Mononuclear cell (primary cell): ENCODE measurements around the gene IL36B. TPM values are rescaled to one million over a fixed set of nuclear protein-coding genes. Genes with fewer than 3 reads are reported as not detected.

Source experiments
- H3K27me3 ChIP-seq: 2 replicates; pipeline ENCODE4 v1.6.0; 2011; ENCODE audit warnings: low read length, control low read depth; ENCODE audit not compliant: insufficient read depth
- H3K4me1 ChIP-seq: 2 replicates; pipeline ENCODE4 v1.5.1; 2011; ENCODE audit warnings: mild to moderate bottlenecking, low read length, control low read depth; ENCODE audit not compliant: insufficient read depth
- H3K4me3 ChIP-seq: 2 replicates; pipeline ENCODE4 v1.5.1; 2011; ENCODE audit warnings: mild to moderate bottlenecking, low read length, moderate library complexity
- H3K9me3 ChIP-seq: 2 replicates; pipeline ENCODE4 v1.5.1; 2011; ENCODE audit warnings: low read depth, mild to moderate bottlenecking, control low read depth, low read length
- total RNA-seq: library from RNA; depleted of rRNA; stranded (reverse); fragments of >200 nt; gene quantifications from one replicate; pipeline ENCODE4 v1.2.3, GENCODE V29; 2012

The IL36B gene
- total RNA-seq, 1 donor, result not detected

- Histone ChIP-seq H3K4me1 (no peaks in the 10 kb centered on the region), H3K4me3 (no peak within 1 kb of the TSS), H3K27me3 (no peaks in the 10 kb centered on the region)
Measured at GRCh38 chr2:113067681-113068080, 15.0 kb upstream of the IL36B start, which contains the start of gene IL1F10. Gene IL1F10 (plus strand): TSS chr2:113067970. CDS start chr2:113072739, 4,769 bp downstream.

GRCh38 chr2:113064898-113065297 is 12.2 kb upstream of the IL36B start:
- H3K9me3 ChIP-seq, result no peaks in the 10 kb centered on the region
- H3K27me3 ChIP-seq, result no peaks in the 10 kb centered on the region
- H3K4me1 ChIP-seq, result no peaks in the 10 kb centered on the region
- no peak overlapping the region for H3K4me3 ChIP-seq

More at GRCh38 chr2:113067681-113068080, 15.0 kb upstream of the IL36B start, which contains the start of gene IL1F10:
- no peaks in the 10 kb centered on the region for H3K9me3 ChIP-seq

DNA sequence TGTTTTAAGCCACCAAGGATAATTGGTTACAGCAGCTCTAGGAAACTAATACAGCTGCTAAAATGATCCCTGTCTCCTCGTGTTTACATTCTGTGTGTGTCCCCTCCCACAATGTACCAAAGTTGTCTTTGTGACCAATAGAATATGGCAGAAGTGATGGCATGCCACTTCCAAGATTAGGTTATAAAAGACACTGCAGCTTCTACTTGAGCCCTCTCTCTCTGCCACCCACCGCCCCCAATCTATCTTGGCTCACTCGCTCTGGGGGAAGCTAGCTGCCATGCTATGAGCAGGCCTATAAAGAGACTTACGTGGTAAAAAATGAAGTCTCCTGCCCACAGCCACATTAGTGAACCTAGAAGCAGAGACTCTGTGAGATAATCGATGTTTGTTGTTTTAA is 11.6 kb upstream of the IL36B start:
- H3K4me3 ChIP-seq, result no peak overlapping the region
- no peaks in the 10 kb centered on the region for H3K27me3 ChIP-seq
- no peaks in the 10 kb centered on the region for H3K9me3 ChIP-seq
- no peaks in the 10 kb centered on the region for H3K4me1 ChIP-seq

GRCh38 chr2:113061896-113062770 is 9.5 kb upstream of the IL36B start:
- no peaks in the 10 kb centered on the region for H3K27me3 ChIP-seq
- H3K4me3 ChIP-seq, result no peak overlapping the region
- no peaks in the 10 kb centered on the region for H3K4me1 ChIP-seq
- no peaks in the 10 kb centered on the region for H3K9me3 ChIP-seq

DNA sequence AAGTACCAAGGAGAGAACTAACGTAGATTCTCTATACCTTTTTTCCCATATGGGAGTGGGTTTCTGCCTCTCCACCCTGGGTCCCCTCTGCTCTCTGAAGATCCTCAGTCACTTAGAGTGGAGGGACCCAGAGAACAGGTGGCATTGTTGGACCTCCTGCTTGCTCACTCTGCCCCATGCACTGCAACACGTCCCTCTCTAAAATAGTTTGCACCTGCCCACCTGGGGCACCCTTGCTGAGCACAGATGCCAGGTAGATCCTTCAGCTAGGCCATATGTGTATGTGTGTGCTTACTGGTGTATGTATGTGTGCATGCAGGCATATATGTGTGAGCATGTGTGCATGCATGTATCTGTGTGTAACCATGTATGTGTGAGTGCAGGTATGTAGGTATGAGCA is 8.6 kb upstream of the IL36B start:
- no peaks in the 10 kb centered on the region for H3K9me3 ChIP-seq
- no peaks in the 10 kb centered on the region for H3K27me3 ChIP-seq
- no peak overlapping the region for H3K4me3 ChIP-seq
- no peaks in the 10 kb centered on the region for H3K4me1 ChIP-seq

- H3K27me3 ChIP-seq, result no peaks in the 10 kb centered on the region
- no peak overlapping the region for H3K4me3 ChIP-seq
Measured at GRCh38 chr2:113060796-113061195, 8.1 kb upstream of the IL36B start.

GRCh38 chr2:113060396-113060795 is 7.7 kb upstream of the IL36B start:
- no peaks in the 10 kb centered on the region for H3K9me3 ChIP-seq
- no peak overlapping the region for H3K4me3 ChIP-seq
- H3K4me1 ChIP-seq, result no peaks in the 10 kb centered on the region
- H3K27me3 ChIP-seq, result no peaks in the 10 kb centered on the region

More at GRCh38 chr2:113060796-113061195, 8.1 kb upstream of the IL36B start:
- Histone ChIP-seq H3K9me3 (no peaks in the 10 kb centered on the region), H3K4me1 (no peaks in the 10 kb centered on the region)

GRCh38 chr2:113058998-113059960 is 6.6 kb upstream of the IL36B start, which contains the start of gene IL36RN:
Gene IL36RN (plus strand): TSS chr2:113059198. CDS start chr2:113059439, 241 bp downstream.
- Histone ChIP-seq H3K4me3 (no peak within 1 kb of the TSS), H3K27me3 (no peaks in the 10 kb centered on the region), H3K4me1 (no peaks in the 10 kb centered on the region), H3K9me3 (no peaks in the 10 kb centered on the region)

- H3K4me1 ChIP-seq, result no peaks in the 10 kb centered on the region
- H3K27me3 ChIP-seq, result no peaks in the 10 kb centered on the region
- H3K4me3 ChIP-seq, result no peak overlapping the region
- H3K9me3 ChIP-seq, result no peaks in the 10 kb centered on the region
Measured at GRCh38 chr2:113058411-113058994, 5.8 kb upstream of the IL36B start.

- Histone ChIP-seq H3K4me3 (no peak overlapping the region), H3K9me3 (no peaks in the 10 kb centered on the region), H3K27me3 (no peaks in the 10 kb centered on the region), H3K4me1 (no peaks in the 10 kb centered on the region)
Measured at GRCh38 chr2:113057117-113057516, 4.5 kb upstream of the IL36B start.

DNA sequence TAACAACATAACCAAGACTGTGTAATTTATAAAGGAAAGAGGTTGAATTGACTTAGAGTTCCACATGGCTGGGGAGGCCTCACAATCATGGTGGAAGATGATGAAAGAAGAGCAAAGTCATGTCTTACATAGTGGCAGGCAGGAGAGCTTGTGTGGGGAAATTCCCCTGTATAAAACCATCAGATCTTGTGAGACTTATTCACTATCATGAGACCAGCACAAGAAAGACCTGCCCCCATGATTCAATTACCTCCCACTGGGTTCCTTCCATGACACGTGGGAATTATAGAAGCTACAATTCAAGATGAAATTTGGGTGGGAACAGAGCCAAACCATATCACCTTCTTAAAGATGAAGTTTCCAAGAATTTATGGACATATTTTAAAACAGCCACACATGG is 3.9 kb upstream of the IL36B start:
- H3K4me1 ChIP-seq, result no peaks in the 10 kb centered on the region
- H3K27me3 ChIP-seq, result no peaks in the 10 kb centered on the region
- no peaks in the 10 kb centered on the region for H3K9me3 ChIP-seq
- H3K4me3 ChIP-seq, result no peak overlapping the region

GRCh38 chr2:113054066-113054465 is 1.4 kb upstream of the IL36B start:
- Histone ChIP-seq H3K9me3 (no peaks in the 10 kb centered on the region), H3K27me3 (no peaks in the 10 kb centered on the region), H3K4me3 (no peak overlapping the region), H3K4me1 (no peaks in the 10 kb centered on the region)

GRCh38 chr2:113053666-113054065 is 999 bp upstream of the IL36B start:
- Histone ChIP-seq H3K4me1 (no peaks in the 10 kb centered on the region), H3K4me3 (no peak overlapping the region), H3K27me3 (no peaks in the 10 kb centered on the region), H3K9me3 (no peaks in the 10 kb centered on the region)

GRCh38 chr2:113050921-113051895 is 1.5 kb downstream of the IL36B start:
- H3K27me3 ChIP-seq, result no peaks in the 10 kb centered on the region
- H3K4me1 ChIP-seq, result no peaks in the 10 kb centered on the region
- H3K9me3 ChIP-seq, result no peaks in the 10 kb centered on the region
- H3K4me3 ChIP-seq, result no peak overlapping the region
